HTR-8/SVneo (cell line): ENCODE measurements around the gene C10orf90.

ENCODE experiments used
- DNase-seq: peaks from one replicate; pipeline ENCODE4 v3.0.0; 2011; ENCODE audit warnings: low spot score, mixed read lengths; ENCODE audit not compliant: insufficient read length
- FAIRE-seq: peaks from 2 replicates; lab custom pipeline; 2011; peaks lifted over from hg19 to GRCh38; lab: Jason Lieb, UNC

The C10orf90 gene

GRCh38 chr10:126475074-126475691 lies 195.3 kb downstream of the C10orf90 start:
- FAIRE-seq (no peak), DNase-seq (no peak)

GRCh38 chr10:126474031-126474430 lies 196.5 kb downstream of the C10orf90 start:
- FAIRE-seq, result no peak
- DNase-seq, result no peak

DNA sequence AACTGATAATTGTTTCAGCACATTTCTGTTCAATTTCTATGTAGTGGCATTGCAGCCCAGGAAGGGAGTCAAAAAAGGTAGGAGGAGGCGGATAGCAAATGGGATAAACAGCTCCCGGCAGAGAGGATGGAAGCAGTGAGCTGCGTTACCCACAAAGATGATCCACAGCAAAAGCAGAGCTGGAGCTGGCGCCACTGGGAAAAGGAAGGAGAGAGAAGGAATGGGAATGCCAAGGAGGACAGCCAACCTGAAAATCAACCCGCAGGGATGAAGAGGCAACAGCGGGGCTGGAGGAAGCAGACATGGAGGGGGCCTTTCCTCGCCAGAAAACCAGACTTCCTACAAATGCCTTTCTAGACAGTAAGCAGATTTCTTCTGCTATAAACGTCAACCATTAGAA lies 199.5 kb downstream of the C10orf90 start:
- FAIRE-seq (no peak), DNase-seq (no peak)

- FAIRE-seq (no peak), DNase-seq (no peak)
Observed at GRCh38 chr10:126469692-126470091, 200.8 kb downstream of the C10orf90 start.

- FAIRE-seq (no peak), DNase-seq (no peak)
Observed at GRCh38 chr10:126468876-126469643, 201.4 kb downstream of the C10orf90 start.

DNA sequence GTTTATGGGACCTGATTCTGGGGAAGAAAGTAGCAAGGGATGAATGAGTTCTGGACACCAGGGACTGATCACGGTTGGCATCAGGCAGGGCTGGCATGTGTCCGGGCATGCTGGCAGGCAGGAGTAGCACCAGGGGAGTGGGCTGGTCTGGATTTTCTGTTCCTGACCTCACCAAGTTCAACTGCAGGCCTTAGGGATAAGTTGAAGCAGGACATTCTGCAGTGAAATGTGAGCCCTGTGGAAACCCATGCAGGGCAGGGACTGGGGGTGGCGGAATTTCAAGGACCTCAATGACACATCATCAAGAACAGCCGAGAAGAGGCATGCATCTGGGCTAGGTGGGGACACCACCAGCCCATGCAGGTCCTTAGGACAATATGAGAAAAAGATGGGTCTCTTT lies 202.0 kb downstream of the C10orf90 start:
- no peak for FAIRE-seq
- DNase-seq, result no peak

GRCh38 chr10:126465771-126466170 lies 204.7 kb downstream of the C10orf90 start:
- no peak for FAIRE-seq
- DNase-seq, result no peak

DNA sequence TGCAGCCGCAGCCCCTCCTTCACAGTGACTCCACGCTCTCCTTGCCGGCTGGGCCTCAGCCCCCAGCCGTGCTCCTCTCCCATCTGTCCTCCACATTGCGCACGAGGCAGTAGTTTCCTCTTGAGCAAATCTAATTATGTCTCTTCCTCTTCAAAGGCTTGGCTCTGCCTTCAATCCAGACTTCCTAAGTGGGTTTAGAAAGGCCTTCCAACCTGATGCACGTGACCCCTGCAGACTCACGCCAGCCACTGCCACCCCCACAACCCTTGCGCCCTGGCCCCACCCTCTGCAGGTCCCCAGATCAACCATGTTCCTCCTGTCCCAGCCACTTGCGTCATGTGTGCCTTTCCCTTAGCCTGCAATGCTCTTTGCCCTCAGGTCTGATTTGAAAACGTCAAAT lies 207.2 kb downstream of the C10orf90 start:
- DNase-seq, result no peak
- no peak for FAIRE-seq

DNA sequence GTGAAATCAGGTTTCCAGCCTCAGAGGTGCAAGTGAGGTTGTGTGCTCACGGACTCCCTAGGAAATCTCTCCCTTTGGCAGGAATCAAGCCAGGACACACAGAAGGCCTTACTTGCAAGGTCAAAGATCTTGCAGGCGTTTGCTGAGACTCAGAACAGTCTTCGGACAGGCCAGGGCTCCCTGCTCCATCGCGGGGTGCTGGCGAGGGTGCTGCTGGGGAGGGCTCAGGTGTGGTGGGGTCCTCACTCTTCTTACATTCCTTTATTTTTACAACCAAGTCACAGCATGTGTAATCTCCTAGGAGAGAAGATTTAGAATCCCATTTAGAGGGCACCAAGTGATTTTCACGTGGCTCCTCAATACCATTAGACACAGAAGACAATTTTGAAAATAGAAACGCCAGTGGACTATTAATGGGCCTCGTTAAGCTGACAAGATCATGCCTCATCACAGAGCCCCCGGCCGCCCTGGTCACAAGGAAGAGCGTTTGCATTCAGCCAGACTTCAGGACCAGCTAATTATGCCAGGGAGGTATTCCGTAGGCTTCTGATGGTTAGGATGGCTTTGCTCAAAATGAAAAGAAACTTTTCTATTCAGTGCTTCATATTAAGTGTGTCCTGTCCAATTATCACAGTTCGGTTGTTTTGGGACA lies 209.1 kb downstream of the C10orf90 start:
- FAIRE-seq, result no peak

DNA sequence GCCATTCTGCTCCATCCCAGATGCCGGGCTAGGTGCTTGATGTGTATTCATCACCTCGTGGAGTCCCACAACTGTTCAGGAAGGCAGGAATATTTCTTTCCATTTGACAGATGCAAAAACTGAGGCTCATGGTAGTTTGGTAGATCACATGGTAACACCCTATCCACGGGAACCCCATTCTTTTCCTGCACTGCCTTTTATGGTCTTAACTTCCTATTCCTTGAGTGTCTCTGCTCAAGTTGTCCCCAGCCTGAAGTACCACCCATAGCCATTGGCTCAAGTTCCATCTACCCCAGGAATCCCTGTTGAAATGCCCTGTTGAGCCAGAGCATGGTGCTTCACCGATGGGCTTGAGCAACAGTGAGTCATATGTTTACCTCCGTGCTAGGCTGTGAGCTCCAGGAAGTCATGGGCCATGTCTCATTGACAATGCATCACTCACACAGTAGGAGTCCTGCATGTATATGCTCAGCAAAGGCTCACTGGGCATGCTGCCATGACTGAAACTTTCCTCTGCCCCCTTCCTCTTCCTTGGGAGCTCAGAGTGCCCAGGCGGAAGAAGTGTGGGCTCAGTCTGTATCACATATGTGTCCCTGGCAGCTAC lies 210.5 kb downstream of the C10orf90 start:
- peak; percentile 64 for DNase-seq
- FAIRE-seq, result peak; percentile 13

More for the DNA sequence above, 209.1 kb downstream of the C10orf90 start:
- DNase-seq, result no peak

- FAIRE-seq (no peak), DNase-seq (no peak)
Observed at GRCh38 chr10:126459032-126459831, 211.3 kb downstream of the C10orf90 start.

GRCh38 chr10:126458466-126458865 lies 212.0 kb downstream of the C10orf90 start:
- DNase-seq, result peak; percentile 6
- no peak for FAIRE-seq

DNA sequence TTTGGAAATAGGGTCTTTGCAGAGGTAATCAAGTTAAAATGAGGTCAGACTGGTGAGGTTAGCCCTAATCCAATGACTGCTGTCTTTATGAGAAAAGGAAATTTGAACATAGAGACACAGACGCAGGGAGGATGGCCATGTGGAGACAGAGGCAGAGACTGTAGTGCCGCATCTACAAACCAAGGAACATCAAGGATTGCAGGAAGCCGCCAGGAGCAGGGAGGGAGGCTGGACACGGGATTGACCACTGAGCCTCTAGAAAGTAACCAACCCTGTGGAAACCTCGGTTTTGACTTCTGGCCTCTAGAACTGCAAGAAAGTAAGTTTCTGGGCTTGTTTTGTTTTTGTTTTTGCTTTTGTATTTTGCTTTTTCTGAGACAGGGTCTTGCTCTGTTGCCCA lies 213.9 kb downstream of the C10orf90 start:
- DNase-seq (no peak), FAIRE-seq (no peak)

DNA sequence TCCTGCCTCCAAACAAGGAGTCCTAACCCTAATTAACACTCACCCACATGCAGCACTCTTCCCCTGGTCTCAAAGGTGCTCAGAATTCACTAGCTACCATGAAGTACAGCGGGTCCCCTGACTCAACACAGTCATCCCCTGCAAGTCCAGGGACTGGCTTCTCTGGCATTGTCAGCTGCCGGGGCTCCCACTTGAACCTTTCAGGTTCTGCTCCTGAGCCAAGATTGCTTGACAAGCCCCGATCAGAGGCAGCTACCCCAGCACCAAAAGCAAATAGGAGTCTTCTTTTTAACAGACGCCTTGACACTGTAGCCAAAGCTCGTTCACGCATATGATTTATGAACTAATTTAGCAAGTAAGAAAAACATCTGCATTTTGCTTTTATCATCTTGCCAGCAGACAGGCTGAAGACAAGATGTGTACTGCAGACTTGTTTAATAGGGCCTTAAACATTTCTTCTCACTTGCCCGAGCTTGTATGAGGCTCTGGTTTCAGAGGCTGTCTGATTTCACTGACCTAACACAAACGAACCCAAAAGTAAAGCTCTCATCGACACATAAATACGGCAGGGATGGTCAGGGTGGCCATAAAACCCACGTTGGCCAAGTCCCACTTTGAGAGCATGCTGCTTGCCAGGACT lies 214.6 kb downstream of the C10orf90 start:
- no peak for FAIRE-seq
- no peak for DNase-seq

DNA sequence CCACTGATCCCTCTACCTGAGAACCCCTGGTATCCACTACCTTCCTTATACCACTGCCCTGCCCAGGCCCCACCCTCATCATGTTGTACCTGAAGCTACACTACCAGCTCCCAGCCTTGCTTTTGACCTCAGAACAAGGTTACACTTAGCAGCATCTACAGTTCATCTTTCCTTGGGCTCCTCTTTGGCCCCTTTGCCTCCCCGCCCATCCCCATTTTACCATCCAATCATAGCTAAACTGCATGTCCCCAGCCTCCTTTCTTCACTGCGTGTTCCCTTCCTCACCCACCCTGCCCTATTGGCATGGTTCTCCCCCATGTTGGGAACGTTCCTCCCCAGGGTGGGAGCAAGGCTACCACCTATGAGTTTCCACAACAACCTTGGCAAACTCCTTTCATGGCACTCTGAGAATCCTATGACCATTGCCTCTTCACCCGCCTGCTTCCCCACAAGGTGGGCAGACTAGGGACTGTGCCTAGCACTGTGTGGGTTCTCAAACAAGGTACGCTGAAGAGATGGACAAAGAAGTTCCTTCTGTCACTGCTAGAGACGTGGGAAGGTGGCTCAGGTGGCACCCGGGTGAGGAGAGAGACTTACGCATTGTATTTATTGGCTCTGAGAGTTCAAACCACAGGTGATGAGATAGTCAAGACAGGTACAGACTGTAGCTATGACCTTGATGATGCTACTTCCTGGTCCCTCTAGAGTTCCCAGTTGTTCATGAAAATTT lies 215.3 kb downstream of the C10orf90 start:
- DNase-seq (no peak), FAIRE-seq (no peak)

DNA sequence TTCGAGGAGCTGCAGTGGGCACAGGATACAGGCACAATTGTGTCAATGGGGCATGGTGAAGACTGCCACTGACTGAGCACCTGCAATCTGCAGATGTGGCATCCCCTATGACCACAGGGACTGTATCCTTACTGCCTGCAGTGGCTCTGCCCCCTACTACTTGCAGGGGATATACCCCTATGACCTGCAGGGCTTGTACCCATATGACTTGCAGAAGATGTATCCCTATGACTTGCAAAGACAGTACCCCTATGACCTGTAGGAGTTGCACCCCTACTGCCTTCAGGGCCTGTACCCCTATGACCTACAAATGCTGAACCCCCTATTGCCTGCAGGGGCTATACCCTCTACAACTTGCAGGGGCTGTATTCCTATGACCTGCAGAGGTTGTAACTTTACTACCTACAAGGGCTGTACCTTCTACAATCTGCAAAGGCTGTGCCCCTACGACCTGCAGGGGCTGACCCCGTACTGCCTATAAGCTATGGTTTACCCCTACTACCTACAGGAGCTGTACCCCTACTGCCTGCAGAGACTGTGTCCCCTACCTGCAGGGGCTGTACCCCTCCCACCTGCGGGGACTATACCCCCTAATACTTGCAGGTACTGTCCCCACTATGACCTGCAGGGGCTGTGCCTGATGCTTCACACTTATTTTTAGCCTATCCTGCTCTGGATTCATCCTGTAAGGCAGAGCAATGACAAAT lies 216.3 kb downstream of the C10orf90 start:
- FAIRE-seq (no peak), DNase-seq (no peak)

DNA sequence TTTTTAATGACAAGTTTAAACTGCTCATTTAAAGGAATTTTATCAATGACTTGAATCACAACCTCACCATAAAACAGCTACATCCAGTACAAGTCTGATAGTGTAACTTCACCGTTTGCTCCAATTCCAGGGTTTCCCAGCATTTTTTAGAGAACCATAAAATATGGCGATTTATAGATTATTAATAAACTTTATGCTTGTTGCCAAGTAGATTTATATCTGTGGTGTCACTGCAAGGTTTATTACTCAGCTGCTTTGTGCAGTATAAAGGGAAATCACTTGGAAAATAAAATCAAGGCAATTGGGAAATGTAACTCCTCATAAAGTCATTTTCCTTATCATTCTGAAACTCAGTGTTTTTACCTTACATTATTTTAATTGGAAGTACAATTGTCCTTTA lies 218.2 kb downstream of the C10orf90 start:
- no peak for DNase-seq
- FAIRE-seq, result no peak

GRCh38 chr10:126448091-126448490 lies 222.4 kb downstream of the C10orf90 start:
- no peak for FAIRE-seq
- no peak for DNase-seq
